ENCODE results near the gene PRKCQ.
A peak's percentile ranks its signal among the peaks of the same experiment; 100 is the strongest.

The PRKCQ gene

DNA sequence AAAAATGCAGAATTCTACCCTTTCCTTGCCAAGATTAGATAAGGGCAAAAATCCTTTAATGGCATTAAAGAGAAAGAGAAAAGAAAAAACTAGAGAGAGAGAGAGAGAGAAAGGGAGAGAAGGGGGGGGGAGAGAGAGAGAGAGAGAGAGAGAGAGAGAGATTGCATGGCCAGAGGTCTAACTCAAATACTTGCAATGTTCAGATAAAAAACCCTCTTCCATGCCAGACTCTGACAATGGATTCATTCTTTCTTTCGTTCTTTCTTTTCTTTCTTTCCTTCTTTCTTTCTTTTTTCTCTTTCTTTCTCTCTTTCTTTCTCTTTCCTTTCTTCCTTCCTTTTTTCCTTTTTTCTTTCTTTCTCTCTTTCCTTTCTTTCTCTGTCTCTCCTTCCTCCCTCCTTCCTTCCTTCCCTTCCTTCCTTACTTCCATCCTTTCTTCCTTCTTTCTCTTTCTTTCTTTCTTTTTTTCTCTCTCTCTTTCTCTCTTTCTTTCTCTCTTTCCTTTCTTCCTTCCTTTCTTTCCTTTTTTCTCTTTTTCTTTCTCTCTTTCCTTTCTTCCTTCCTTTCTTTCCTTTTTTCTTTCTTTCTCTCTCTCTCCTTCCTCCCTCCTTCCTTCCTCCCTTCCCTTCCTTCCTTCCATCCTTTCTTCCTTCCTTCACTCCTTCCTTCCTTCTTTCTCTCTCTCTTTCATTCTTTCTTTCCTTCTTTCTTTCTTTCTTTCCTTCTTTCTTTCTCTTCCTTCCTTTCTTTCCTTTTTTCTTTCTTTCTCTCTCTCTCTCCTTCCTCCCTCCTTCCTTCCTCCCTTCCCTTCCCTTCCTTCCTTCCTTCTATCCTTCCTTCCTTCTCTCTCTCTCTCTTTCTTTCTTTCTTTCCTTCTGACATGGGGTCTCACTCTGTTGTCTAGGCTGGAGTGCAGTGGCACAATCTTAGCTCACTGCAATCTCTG is 175.7 kb downstream of the PRKCQ start:
- TF ChIP-seq, protein P1, sequence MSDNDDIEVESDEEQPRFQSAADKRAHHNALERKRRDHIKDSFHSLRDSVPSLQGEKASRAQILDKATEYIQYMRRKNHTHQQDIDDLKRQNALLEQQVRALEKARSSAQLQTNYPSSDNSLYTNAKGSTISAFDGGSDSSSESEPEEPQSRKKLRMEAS (IDR thresholded peaks at IDR 0.05; ENCODE audit: low read depth, low read length): no peak
- TF ChIP-seq MYC (IDR thresholded peaks at IDR 0.05; ENCODE audit: low read depth, low read length) (no peak), POLR2A (IDR thresholded peaks at IDR 0.05; ENCODE audit: extremely low read depth, insufficient read length) (no peak)
- TF ChIP-seq, protein P2, sequence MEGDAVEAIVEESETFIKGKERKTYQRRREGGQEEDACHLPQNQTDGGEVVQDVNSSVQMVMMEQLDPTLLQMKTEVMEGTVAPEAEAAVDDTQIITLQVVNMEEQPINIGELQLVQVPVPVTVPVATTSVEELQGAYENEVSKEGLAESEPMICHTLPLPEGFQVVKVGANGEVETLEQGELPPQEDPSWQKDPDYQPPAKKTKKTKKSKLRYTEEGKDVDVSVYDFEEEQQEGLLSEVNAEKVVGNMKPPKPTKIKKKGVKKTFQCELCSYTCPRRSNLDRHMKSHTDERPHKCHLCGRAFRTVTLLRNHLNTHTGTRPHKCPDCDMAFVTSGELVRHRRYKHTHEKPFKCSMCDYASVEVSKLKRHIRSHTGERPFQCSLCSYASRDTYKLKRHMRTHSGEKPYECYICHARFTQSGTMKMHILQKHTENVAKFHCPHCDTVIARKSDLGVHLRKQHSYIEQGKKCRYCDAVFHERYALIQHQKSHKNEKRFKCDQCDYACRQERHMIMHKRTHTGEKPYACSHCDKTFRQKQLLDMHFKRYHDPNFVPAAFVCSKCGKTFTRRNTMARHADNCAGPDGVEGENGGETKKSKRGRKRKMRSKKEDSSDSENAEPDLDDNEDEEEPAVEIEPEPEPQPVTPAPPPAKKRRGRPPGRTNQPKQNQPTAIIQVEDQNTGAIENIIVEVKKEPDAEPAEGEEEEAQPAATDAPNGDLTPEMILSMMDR (IDR thresholded peaks at IDR 0.05; ENCODE audit: low read depth, low read length): no peak
- no peak for DNase-seq (ENCODE audit: low read depth)
- H3K4me3 ChIP-seq (ENCODE audit: low read depth, low read length): no peak overlapping the region

DNA sequence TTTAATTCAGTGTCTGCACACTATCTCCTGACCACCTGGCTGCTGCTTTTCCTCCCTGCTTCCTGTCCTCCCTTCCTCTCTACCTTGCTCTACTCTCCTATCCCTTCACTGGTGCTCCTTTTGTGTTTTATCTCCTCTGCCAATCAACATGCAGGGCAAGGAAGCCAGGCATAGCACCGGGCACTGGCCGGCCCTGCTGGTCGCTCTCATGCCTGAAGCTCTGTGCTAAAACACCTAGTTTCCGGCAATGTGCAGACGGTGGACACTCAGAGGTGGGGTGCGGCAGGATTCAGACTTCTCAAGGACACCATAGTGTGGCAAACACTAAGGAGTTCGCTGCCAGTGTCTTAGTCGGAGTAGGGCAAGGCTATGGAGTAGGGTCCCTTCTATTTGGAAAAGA is 177.1 kb downstream of the PRKCQ start:
- DNase-seq (ENCODE audit: low read depth): no peak
- H3K4me3 ChIP-seq (ENCODE audit: low read depth, low read length): no peak overlapping the region
- TF ChIP-seq, protein P2 (IDR thresholded peaks at IDR 0.05; ENCODE audit: low read depth, low read length): no peak
- TF ChIP-seq, protein P1 (IDR thresholded peaks at IDR 0.05; ENCODE audit: low read depth, low read length): no peak
- TF ChIP-seq MYC (IDR thresholded peaks at IDR 0.05; ENCODE audit: low read depth, low read length) (no peak), POLR2A (IDR thresholded peaks at IDR 0.05; ENCODE audit: extremely low read depth, insufficient read length) (no peak)

DNA sequence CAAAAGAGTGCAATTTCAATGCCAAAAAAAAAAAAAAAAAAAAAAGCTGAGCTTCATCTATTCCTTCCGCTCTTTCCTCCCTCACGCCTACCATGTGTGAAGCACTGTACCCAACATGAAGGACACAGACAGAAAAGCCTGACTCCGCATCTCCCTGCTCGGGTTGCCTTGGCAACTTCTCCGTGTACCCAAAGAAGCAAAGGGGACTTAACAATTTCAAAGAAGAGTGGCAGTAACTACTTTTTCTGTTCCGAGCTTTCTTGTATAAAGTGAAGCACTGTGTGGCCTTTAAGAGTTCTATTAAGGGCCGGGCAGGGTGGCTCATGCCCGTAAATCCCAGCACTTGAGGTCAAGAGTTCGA is 177.7 kb downstream of the PRKCQ start:
- H3K4me3 ChIP-seq (ENCODE audit: low read depth, low read length): no peak overlapping the region
- no peak for TF ChIP-seq POLR2A (IDR thresholded peaks at IDR 0.05; ENCODE audit: extremely low read depth, insufficient read length)
- TF ChIP-seq, protein P2 (IDR thresholded peaks at IDR 0.05; ENCODE audit: low read depth, low read length): no peak
- TF ChIP-seq MYC (IDR thresholded peaks at IDR 0.05; ENCODE audit: low read depth, low read length): no peak
- TF ChIP-seq, protein P1 (IDR thresholded peaks at IDR 0.05; ENCODE audit: low read depth, low read length): no peak
- DNase-seq (ENCODE audit: low read depth): no peak

DNA sequence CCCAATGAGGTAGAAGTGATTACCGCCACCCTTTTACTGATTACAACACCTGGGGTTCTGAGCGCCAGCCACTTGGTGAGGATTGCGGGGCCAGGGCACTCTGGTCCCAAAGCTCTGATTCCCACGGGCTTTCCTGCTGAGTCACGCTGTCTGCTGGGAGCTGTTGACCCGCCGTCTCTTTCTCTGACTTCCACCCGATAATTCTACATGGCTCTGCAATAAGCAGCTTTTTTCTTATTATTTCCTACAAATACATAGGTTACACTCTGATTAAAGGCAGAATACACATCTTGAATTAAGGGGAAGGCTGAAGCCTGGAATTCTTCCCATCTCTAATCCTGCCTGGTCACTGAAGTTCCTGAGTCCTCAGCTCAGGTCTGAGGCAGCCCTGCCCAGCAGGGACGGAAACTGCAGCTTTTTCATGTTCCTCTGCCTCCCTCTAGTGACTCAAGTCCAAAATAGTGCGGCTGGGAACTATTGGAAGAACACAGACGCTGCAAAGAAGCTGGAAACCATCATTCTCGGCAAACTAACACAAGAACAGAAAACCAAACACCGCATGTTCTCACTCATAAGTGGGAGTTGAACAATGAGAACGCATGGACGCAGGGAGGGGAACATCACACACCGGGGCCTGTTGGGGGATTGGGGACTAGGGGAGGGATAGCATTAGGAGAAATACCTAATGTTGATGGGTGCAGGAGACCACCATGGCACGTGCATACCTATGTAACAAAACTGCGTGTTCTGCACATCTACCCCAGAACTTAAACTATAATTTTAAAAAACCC is 178.3 kb downstream of the PRKCQ start:
- peak; percentile 82 for DNase-seq (ENCODE audit: low read depth)
- H3K4me3 ChIP-seq (ENCODE audit: low read depth, low read length): peak overlapping the region; percentile 43
- TF ChIP-seq, protein P2 (IDR thresholded peaks at IDR 0.05; ENCODE audit: low read depth, low read length): peak; percentile 45
- no peak for TF ChIP-seq POLR2A (IDR thresholded peaks at IDR 0.05; ENCODE audit: extremely low read depth, insufficient read length)
- TF ChIP-seq, protein P1 (IDR thresholded peaks at IDR 0.05; ENCODE audit: low read depth, low read length): no peak

DNA sequence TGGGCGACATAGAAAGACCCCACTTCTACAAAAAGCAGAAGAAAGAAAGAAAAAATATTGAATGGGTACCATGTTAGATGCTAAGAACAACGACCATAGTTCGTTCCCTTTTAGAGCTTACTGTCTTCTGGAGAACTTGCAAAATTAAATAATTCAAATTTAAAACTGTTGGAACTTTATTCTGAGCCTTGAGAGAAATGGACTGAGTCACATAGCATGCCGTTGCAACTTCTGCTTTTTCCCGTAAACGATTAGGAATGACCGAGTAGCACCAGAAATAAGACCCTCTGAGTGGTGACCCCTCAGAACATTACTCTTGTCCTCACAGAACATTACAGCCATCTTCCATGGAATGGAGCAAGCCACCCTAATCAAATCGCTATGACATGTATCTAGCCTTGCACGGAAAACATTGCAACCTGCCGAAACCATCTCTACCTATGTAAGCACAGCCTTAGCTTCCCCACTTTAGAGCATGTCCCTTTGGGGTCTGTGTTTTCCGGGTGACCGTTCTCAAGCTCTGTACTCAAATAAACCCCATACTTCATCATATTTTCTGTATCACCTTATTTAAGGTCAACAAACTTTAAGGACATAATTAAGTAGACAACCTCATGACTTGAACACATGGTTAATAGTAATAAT is 179.1 kb downstream of the PRKCQ start:
- peak overlapping the region; percentile 43 for H3K4me3 ChIP-seq (ENCODE audit: low read depth, low read length)
- TF ChIP-seq MYC (IDR thresholded peaks at IDR 0.05; ENCODE audit: low read depth, low read length) (no peak), POLR2A (IDR thresholded peaks at IDR 0.05; ENCODE audit: extremely low read depth, insufficient read length) (no peak)
- TF ChIP-seq, protein P1 (IDR thresholded peaks at IDR 0.05; ENCODE audit: low read depth, low read length): no peak
- TF ChIP-seq, protein P2 (IDR thresholded peaks at IDR 0.05; ENCODE audit: low read depth, low read length): no peak

More for the DNA sequence above, 179.1 kb downstream of the PRKCQ start:
- peak; percentile 53 for DNase-seq (ENCODE audit: low read depth)
